H1 (cell line): ENCODE data around the gene RELA. TPM values are rescaled to one million over a fixed set of nuclear protein-coding genes. Genes with fewer than 3 reads are reported as not detected.

Source experiments
- CTCF ChIA-PET: fragments of 300-600 bp; sonication (Branson Sonifier 250); formaldehyde crosslinking; loops from one replicate; lab custom pipeline; 2021; ENCODE audit not compliant: partially characterized antibody; lab: Charles Lee
- POLR2A ChIA-PET: fragments of 300-600 bp; sonication (Branson Sonifier 250); formaldehyde crosslinking; loops from one replicate; lab custom pipeline; 2021; ENCODE audit warnings: inconsistent platforms; ENCODE audit not compliant: partially characterized antibody; lab: Charles Lee
- DNase-seq, 2 experiments: peaks; one replicate each; pipeline versions ENCODE4 v3.0.0 to v3.0.0-alpha.2; 2010 to 2022; ENCODE audit warnings: low spot score in 2 of 2, low read depth in 1 of 2, mixed read lengths in 1 of 2
- FAIRE-seq: peaks from 2 replicates; lab custom pipeline; 2011; peaks lifted over from hg19 to GRCh38; lab: Jason Lieb, UNC
- H2AFZ ChIP-seq: 2 replicates; pipeline ENCODE4 v1.8.1; 2012; ENCODE audit warnings: low read length, inconsistent platforms
- H2AK5ac ChIP-seq: 2 replicates; pipeline ENCODE4 v1.6.1; 2013; ENCODE audit warnings: low read depth, low read length
- H2BK120ac ChIP-seq: replicated peaks from 2 replicates; pipeline ENCODE3; 2013; ENCODE audit warnings: low read depth, low read length, inconsistent platforms
- H2BK12ac ChIP-seq: 2 replicates; pipeline ENCODE4 v1.6.1; 2013; ENCODE audit warnings: low read depth, low read length
- H2BK15ac ChIP-seq: 2 replicates; pipeline ENCODE4 v1.6.1; 2013; ENCODE audit warnings: low read length
- H2BK20ac ChIP-seq: 2 replicates; pipeline ENCODE4 v1.6.1; 2013; ENCODE audit warnings: low read length
- H2BK5ac ChIP-seq: 2 replicates; pipeline ENCODE4 v1.6.1; 2013; ENCODE audit warnings: low read depth, low read length
- H3K14ac ChIP-seq: 2 replicates; pipeline ENCODE4 v1.6.1; 2013; ENCODE audit warnings: inconsistent platforms; ENCODE audit not compliant: insufficient read length
- H3K18ac ChIP-seq: 2 replicates; pipeline ENCODE4 v1.6.1; 2013; ENCODE audit warnings: low read length; ENCODE audit errors: extremely low read depth
- H3K23ac ChIP-seq: 2 replicates; pipeline ENCODE4 v1.6.1; 2013; ENCODE audit warnings: inconsistent platforms; ENCODE audit not compliant: insufficient read length
- H3K23me2 ChIP-seq: 2 replicates; pipeline ENCODE4 v1.6.1; 2013; ENCODE audit warnings: low read depth, low read length
- H3K27ac ChIP-seq: 2 replicates; pipeline ENCODE4 v1.6.1; 2011; ENCODE audit warnings: low read depth, low read length, inconsistent platforms
- H3K27me3 ChIP-seq, 4 experiments: replicated peaks in 1 of 4; 1 replicate in 1 of 4; 2 replicates in 3 of 4; pipeline versions ENCODE4 v1.6.1 to v1.8.1; 2011 to 2013; ENCODE audit warnings: low read length in 3 of 4, mild to moderate bottlenecking in 3 of 4, inconsistent platforms in 2 of 4, mixed read lengths in 2 of 4, moderate library complexity in 1 of 4; ENCODE audit not compliant: control insufficient read depth in 3 of 4, insufficient read depth in 3 of 4; ENCODE audit errors: extremely low read depth in 1 of 4
- H3K36me3 ChIP-seq, 4 experiments: 2 replicates each; pipeline versions ENCODE4 v1.6.1 to v1.8.1; 2011 to 2013; ENCODE audit warnings: mild to moderate bottlenecking in 4 of 4, low read length in 3 of 4, moderate library complexity in 2 of 4, control low read depth in 1 of 4, inconsistent platforms in 1 of 4; ENCODE audit not compliant: insufficient read depth in 4 of 4, control insufficient read depth in 2 of 4
- H3K4ac ChIP-seq: replicated peaks from 2 replicates; pipeline ENCODE3; 2013; ENCODE audit warnings: low read length, low read depth, mixed read lengths, inconsistent platforms; ENCODE audit not compliant: insufficient read length
- H3K4me1 ChIP-seq, 4 experiments: replicated peaks in 1 of 4; 1 replicate in 1 of 4; 2 replicates in 3 of 4; pipeline versions ENCODE4 v1.6.1 to v1.8.1; 2011 to 2013; ENCODE audit warnings: low read length in 3 of 4, inconsistent platforms in 2 of 4, mixed read lengths in 1 of 4; ENCODE audit not compliant: insufficient read depth in 4 of 4, control insufficient read depth in 3 of 4
- H3K4me2 ChIP-seq, 2 experiments: 2 replicates each; pipeline versions ENCODE4 v1.6.1 to v1.8.1; 2011 to 2013; ENCODE audit warnings: low read depth in 2 of 2, low read length in 2 of 2, control low read depth in 1 of 2, inconsistent platforms in 1 of 2, mild to moderate bottlenecking in 1 of 2; ENCODE audit not compliant: insufficient read depth in 1 of 2
- H3K4me3 ChIP-seq, 4 experiments: fragments of 200-600, 300-600 bp in 1 of 4; sonication (generic), shearing (Covaris generic), sonication (Bioruptor Twin) in 1 of 4; 2 replicates each; pipeline versions ENCODE4 v1.5.1 to v1.8.1; 2011 to 2016; ENCODE audit warnings: low read length in 4 of 4, low read depth in 3 of 4, control low read depth in 2 of 4, inconsistent platforms in 2 of 4, mild to moderate bottlenecking in 2 of 4, mixed read lengths in 1 of 4, moderate library complexity in 1 of 4; ENCODE audit not compliant: insufficient read depth in 2 of 4; ENCODE audit errors: extremely low read depth in 1 of 4
- H3K56ac ChIP-seq: replicated peaks from 2 replicates; pipeline ENCODE3; 2013; ENCODE audit warnings: low read depth, mild to moderate bottlenecking, mixed read lengths, low read length, inconsistent platforms; ENCODE audit not compliant: insufficient read length
- H3K79me1 ChIP-seq: 2 replicates; pipeline ENCODE4 v1.6.1; 2013; ENCODE audit warnings: low read depth, low read length, control low read depth
- H3K79me2 ChIP-seq, 2 experiments: 2 replicates each; pipeline versions ENCODE4 v1.6.1 to v1.8.1; 2012 to 2013; ENCODE audit warnings: low read length in 2 of 2, mild to moderate bottlenecking in 2 of 2, inconsistent platforms in 1 of 2; ENCODE audit not compliant: insufficient read depth in 2 of 2, control insufficient read depth in 1 of 2
- H3K9ac ChIP-seq, 4 experiments: replicated peaks in 1 of 4; 1 replicate in 1 of 4; 2 replicates in 3 of 4; pipeline versions ENCODE4 v1.6.1 to v1.8.1; 2011 to 2013; ENCODE audit warnings: low read depth in 3 of 4, low read length in 3 of 4, control low read depth in 2 of 4, mild to moderate bottlenecking in 2 of 4, moderate library complexity in 2 of 4, inconsistent platforms in 1 of 4; ENCODE audit errors: extremely low read depth in 1 of 4
- H3K9me3 ChIP-seq, 2 experiments: 2 replicates each; pipeline versions ENCODE4 v1.6.1 to v1.8.1; 2012 to 2013; ENCODE audit warnings: mild to moderate bottlenecking in 2 of 2, moderate library complexity in 2 of 2, control low read depth in 1 of 2, inconsistent platforms in 1 of 2, low read depth in 1 of 2, low read length in 1 of 2, mixed read lengths in 1 of 2; ENCODE audit not compliant: insufficient read depth in 2 of 2
- H4K20me1 ChIP-seq, 2 experiments: replicated peaks in 1 of 2; 2 replicates each; pipeline versions ENCODE3 to v1.8.1; 2011 to 2013; ENCODE audit warnings: inconsistent platforms in 2 of 2, low read length in 2 of 2, mild to moderate bottlenecking in 1 of 2; ENCODE audit not compliant: insufficient read depth in 2 of 2, control insufficient read depth in 1 of 2
- H4K5ac ChIP-seq: 2 replicates; pipeline ENCODE4 v1.6.1; 2013; ENCODE audit warnings: low read length, low read depth, mixed read lengths, inconsistent platforms; ENCODE audit not compliant: insufficient read length
- H4K8ac ChIP-seq: 2 replicates; pipeline ENCODE4 v1.8.0; 2013; ENCODE audit warnings: mild to moderate bottlenecking, moderate library complexity, low read length, inconsistent platforms; ENCODE audit not compliant: insufficient read depth; ENCODE audit errors: extremely low read depth
- H4K91ac ChIP-seq: replicated peaks from 2 replicates; pipeline ENCODE3; 2013; ENCODE audit warnings: low read length, mixed read lengths, inconsistent platforms; ENCODE audit not compliant: insufficient read length
- WGBS, 2 experiments: shearing (Covaris generic) in 1 of 2; methylation state at CpG; one replicate each; pipeline versions ENCODE4 v1.1.6 to v1.1.7; 2013 to 2015; ENCODE audit warnings: low lambda C conversion rate in 2 of 2, mixed read lengths in 2 of 2, inconsistent platforms in 1 of 2, low coverage in 1 of 2, missing lambda C conversion rate in 1 of 2; ENCODE audit not compliant: insufficient replicate concordance in 2 of 2, insufficient coverage in 1 of 2, insufficient read length in 1 of 2; ENCODE audit errors: extremely low coverage in 1 of 2, missing lambda C conversion rate in 1 of 2; 5-methylcytosine and 5-hydroxymethylcytosine counted together
- polyA plus RNA-seq, 7 experiments: library from polyadenylated mRNA; depleted of rRNA in 3 of 7; stranded (reverse) in 5 of 7; unstranded in 2 of 7; fragments of >200 nt in 5 of 7; fragments of 200-250 nt in 2 of 7; gene quantifications; 1 replicate in 5 of 7; 2 replicates in 1 of 7; 4 replicates in 1 of 7; pipeline versions ENCODE4 v1.2.1 to v1.2.3, GENCODE V29; 2011 to 2013; ENCODE audit warnings: missing spikeins in 2 of 7, mixed read lengths in 2 of 7
- total RNA-seq: library from RNA; stranded (reverse); fragmentation: NEBNext Ultra II Directional; extraction: Animal tissue kit (Norgen Biotek cat#: 25700); gene quantifications from 2 replicates; pipeline ENCODE4 v1.2.1, GENCODE V29; 2021

The RELA gene
- total and polyA plus RNA-seq, 2 of the 8 experiments (the other 6 are each of a cell fraction or from before 2014, with no cell fraction given), result 21.9 to 27.5 TPM

DNA sequence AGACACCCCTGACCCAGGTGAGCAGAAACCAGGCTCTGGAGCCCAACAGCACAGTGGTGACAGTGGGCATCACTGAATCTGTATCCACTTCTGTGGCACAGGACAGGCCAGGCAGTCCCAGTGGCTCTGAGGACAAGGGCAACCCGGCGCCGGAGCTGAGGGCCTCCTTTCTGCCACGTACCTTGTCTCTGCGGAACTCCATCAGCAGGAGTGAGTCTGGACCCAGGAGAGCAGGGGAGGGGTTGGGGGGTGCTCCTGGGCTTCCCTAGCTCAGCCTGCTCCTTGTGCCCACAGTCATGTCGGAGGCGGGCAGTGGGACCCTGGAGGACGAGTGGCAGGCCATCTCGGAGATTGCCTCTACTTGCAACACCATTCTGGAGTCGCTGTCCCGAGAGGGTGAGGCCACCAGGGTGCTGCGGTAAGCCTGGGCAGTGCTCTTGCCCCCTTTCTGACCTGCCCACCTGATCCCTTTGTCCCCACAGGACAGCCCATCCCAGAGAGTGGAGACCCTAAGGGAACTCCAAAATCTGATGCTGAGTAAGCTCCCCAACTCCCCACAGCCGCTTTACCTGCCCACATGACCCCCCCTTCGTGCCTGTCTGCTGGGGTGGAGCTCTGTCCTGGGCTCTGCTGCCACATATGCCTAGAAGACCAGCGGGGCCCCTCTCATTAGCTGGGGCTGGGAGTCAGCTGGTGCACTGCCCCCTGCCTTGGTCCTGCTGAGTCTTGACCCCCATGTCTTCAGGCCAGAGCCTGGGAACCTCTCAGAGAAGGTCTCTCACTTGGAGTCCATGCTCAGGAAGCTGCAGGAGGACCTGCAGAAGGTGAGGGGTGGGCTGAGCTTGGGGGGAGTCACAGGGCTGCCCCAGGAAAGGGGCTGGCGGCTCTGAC, 12.8 kb downstream of the RELA start:
- no peak for FAIRE-seq

More for the DNA sequence above, 12.8 kb downstream of the RELA start:
- DNase-seq, result no peak
- peaks cover 8% of the 10 kb centered on the region; the same call in 1 of the 2 replicates for H3K23me2 ChIP-seq
- 82% methylated on average over 16 of the region's 16 CpGs; no CpG with 5 or more reads in 1 of the 2 experiments for WGBS, 2 experiments
- H3K23ac ChIP-seq, result no peak overlapping the region
- no peak overlapping the region for H3K4me3 ChIP-seq
- H2BK20ac ChIP-seq, result no peak overlapping the region
- H4K5ac ChIP-seq, result no peak overlapping the region
- no peak overlapping the region; the same call in 1 of the 2 replicates for H4K8ac ChIP-seq
- peaks cover 2% of the 10 kb centered on the region; the same call in 1 of the 2 replicates for H3K79me1 ChIP-seq
- H2BK5ac ChIP-seq, result no peak overlapping the region
- no peak overlapping the region for H2BK15ac ChIP-seq
- no peaks in the 10 kb centered on the region for H3K79me2 ChIP-seq
- H3K9me3 ChIP-seq, result no peaks in the 10 kb centered on the region
- H3K14ac ChIP-seq, result no peak overlapping the region
- no peak overlapping the region for H2AFZ ChIP-seq
- H3K56ac ChIP-seq, result no peak overlapping the region
- H2BK12ac ChIP-seq, result no peak overlapping the region
- H3K4ac ChIP-seq, result no peak overlapping the region
- ChIA-PET CTCF (interaction anchor here (0.6 to 2.8 kb wide), 8 partner anchors 8 to 235 kb away, joined by 3 to 21 read pairs (median 4); partner anchors contain the start of genes RELA and SIPA1), POLR2A (interaction anchor here (0.6 to 7.5 kb wide), 8 partner anchors 11 to 377 kb away, joined by 3 to 58 read pairs (median 5); partner anchors contain the start of genes PCNX3, RELA and SIPA1)
- no peak overlapping the region for H2BK120ac ChIP-seq
- no peak overlapping the region for H3K27ac ChIP-seq
- no peak overlapping the region for H3K4me2 ChIP-seq
- no peak overlapping the region for H3K9ac ChIP-seq
- peaks cover 2 to 13% of the 10 kb centered on the region in 2 experiments for H4K20me1 ChIP-seq
- peaks cover 0 to 12% (median 8%) of the 10 kb centered on the region in 4 experiments; a peak in 6 of 7 replicates for H3K4me1 ChIP-seq
- H4K91ac ChIP-seq, result no peak overlapping the region
- peaks cover 0 to 7% (median 4%) of the 10 kb centered on the region in 4 experiments; a peak in 6 of 8 replicates for H3K36me3 ChIP-seq
- no peak overlapping the region for H2AK5ac ChIP-seq
- no peak overlapping the region for H3K18ac ChIP-seq
- H3K27me3 ChIP-seq, result peaks cover 0 to 5% (median 2%) of the 10 kb centered on the region in 4 experiments; a peak in 1 of 7 replicates
